Smooth muscle cell (in vitro differentiated cells): ENCODE measurements around the gene ZBTB16. TPM values are rescaled to one million over a fixed set of nuclear protein-coding genes. Genes with fewer than 3 reads are reported as not detected.

Experiments
- DNase-seq: peaks from one replicate; lab custom pipeline; 2025; ENCODE audit not compliant: unreplicated experiment; lab: John Stamatoyannopoulos, UW
- H2AFZ ChIP-seq: fragments of 200-600 bp; sonication (generic); 2 replicates; pipeline ENCODE4 v1.6.0; 2016; ENCODE audit warnings: antibody characterized with exemption, low read depth, mild to moderate bottlenecking
- H3F3A ChIP-seq: fragments of 200-600 bp; sonication (generic); 2 replicates; pipeline ENCODE4 v1.6.0; 2017; ENCODE audit warnings: antibody characterized with exemption, low read depth
- H3K27ac ChIP-seq: fragments of 200-600 bp; sonication (generic); 2 replicates; pipeline ENCODE4 v1.5.1; 2016; ENCODE audit warnings: low read depth, mild to moderate bottlenecking
- H3K27me3 ChIP-seq: fragments of 200-600 bp; sonication (generic); 2 replicates; pipeline ENCODE4 v1.6.1; 2016; ENCODE audit warnings: low read depth, mild to moderate bottlenecking
- H3K36me3 ChIP-seq: fragments of 200-600 bp; sonication (generic); 2 replicates; pipeline ENCODE4 v1.5.1; 2016; ENCODE audit warnings: low read depth
- H3K4me1 ChIP-seq: fragments of 200-600 bp; sonication (generic); 2 replicates; pipeline ENCODE4 v1.5.1; 2016; ENCODE audit warnings: low read depth
- H3K4me2 ChIP-seq: fragments of 200-600 bp; sonication (generic); 2 replicates; pipeline ENCODE4 v1.6.0; 2016; ENCODE audit warnings: mild to moderate bottlenecking
- H3K4me3 ChIP-seq: fragments of 200-600 bp; sonication (generic); 2 replicates; pipeline ENCODE4 v1.5.1; 2016; ENCODE audit warnings: mild to moderate bottlenecking
- H3K79me2 ChIP-seq: fragments of 200-600 bp; sonication (generic); 2 replicates; pipeline ENCODE4 v1.6.0; 2016; ENCODE audit warnings: low read depth, mild to moderate bottlenecking
- H3K9ac ChIP-seq: fragments of 200-600 bp; sonication (generic); 2 replicates; pipeline ENCODE4 v1.6.0; 2016; ENCODE audit warnings: low read depth
- H3K9me3 ChIP-seq: fragments of 200-600 bp; sonication (generic); replicated peaks from 2 replicates; pipeline ENCODE4 v1.5.1; 2016; ENCODE audit warnings: low read depth
- H4K20me1 ChIP-seq: fragments of 200-600 bp; sonication (generic); 2 replicates; pipeline ENCODE4 v1.6.0; 2016; ENCODE audit warnings: low read depth
- WGBS: methylation state at CpG from one replicate; pipeline ENCODE4 v1.1.7; 2016; ENCODE audit warnings: low lambda C conversion rate; 5-methylcytosine and 5-hydroxymethylcytosine counted together
- polyA plus RNA-seq: library from polyadenylated mRNA; unstranded; fragments of >200 nt; fragmentation: Nextera tagmentation; extraction: Ambion mirVana; gene quantifications from 2 replicates; pipeline ENCODE4 v1.2.1, GENCODE V29; 2016
- total RNA-seq: library from RNA; depleted of rRNA; stranded (reverse); fragments of >200 nt; gene quantifications from 2 replicates; pipeline ENCODE4 v1.2.3, GENCODE V29; 2014
- TF ChIP-seq, protein P1 (sequence below): fragments of 200-600 bp; sonication (generic); IDR thresholded peaks from 2 replicates; pipeline ENCODE4 v1.5.1; 2017; ENCODE audit warnings: borderline replicate concordance, mild to moderate bottlenecking, antibody characterized with exemption; ENCODE audit not compliant: insufficient read depth, poor library complexity, severe bottlenecking

Gene ZBTB16
- total and polyA plus RNA-seq, 2 experiments from 2014 or later, result not detected

DNA sequence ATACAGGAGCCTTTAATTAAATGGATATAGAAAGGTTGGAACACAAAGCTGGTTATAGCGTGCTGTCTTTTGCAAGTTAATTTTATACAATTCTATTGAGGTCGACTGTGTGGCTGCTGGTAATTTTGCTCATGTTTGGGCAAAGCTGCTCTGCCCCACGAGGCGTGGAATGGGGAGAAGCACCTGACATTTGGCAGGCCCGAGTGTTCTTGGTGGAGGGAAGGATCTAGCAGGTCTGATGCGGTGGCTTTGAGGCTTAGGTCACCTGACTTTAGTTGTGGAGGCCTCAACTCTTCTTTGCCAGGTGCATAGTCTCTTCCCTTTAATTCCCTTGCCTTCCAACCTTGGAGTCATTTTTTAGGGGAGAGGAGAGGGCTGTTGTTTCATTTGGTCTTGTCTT lies 97.3 kb downstream of the ZBTB16 start:
- Histone ChIP-seq H3K4me3 (no peak overlapping the region), H3K27ac (no peak overlapping the region), H3K36me3 (no peaks in the 10 kb centered on the region), H3F3A (no peaks in the 10 kb centered on the region), H3K79me2 (no peaks in the 10 kb centered on the region), H2AFZ (no peak overlapping the region), H3K4me2 (no peak overlapping the region), H3K27me3 (no peaks in the 10 kb centered on the region), H3K9me3 (no peaks in the 10 kb centered on the region), H4K20me1 (no peaks in the 10 kb centered on the region), H3K4me1 (peaks cover 15% of the 10 kb centered on the region), H3K9ac (no peak overlapping the region)
- no peak for DNase-seq
- WGBS, result 88% methylated on average over 6 of the region's 6 CpGs
- TF ChIP-seq, protein P1, sequence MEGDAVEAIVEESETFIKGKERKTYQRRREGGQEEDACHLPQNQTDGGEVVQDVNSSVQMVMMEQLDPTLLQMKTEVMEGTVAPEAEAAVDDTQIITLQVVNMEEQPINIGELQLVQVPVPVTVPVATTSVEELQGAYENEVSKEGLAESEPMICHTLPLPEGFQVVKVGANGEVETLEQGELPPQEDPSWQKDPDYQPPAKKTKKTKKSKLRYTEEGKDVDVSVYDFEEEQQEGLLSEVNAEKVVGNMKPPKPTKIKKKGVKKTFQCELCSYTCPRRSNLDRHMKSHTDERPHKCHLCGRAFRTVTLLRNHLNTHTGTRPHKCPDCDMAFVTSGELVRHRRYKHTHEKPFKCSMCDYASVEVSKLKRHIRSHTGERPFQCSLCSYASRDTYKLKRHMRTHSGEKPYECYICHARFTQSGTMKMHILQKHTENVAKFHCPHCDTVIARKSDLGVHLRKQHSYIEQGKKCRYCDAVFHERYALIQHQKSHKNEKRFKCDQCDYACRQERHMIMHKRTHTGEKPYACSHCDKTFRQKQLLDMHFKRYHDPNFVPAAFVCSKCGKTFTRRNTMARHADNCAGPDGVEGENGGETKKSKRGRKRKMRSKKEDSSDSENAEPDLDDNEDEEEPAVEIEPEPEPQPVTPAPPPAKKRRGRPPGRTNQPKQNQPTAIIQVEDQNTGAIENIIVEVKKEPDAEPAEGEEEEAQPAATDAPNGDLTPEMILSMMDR, result no peak

DNA sequence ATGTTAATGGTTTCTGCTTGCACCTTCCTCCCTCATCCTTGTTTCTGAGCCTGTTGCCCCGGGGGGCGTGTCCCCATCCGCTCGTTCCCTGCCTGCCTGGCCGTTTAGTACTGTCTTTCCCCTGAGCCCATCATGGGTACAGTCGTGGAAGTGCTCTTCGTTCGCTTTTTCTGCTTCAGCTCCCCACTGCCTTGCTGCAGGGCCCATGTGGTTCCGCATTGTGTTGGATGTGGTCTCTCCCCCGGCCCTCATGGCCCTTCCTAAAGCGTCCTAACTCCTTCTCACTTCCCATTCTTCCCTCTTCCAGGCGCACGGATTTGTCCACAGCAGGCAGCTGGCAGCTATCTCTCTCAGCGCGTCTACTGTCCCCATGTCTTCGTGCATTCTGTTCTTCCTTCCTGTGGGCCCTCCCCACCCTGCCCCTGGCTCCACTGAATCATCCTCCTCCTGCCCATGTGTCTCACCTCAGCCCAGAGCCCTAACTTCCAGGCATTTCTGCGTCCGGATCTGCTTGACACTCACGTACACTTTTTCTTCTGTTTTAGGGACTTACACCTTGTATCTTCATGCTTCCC lies 98.1 kb downstream of the ZBTB16 start:
- H3K27ac ChIP-seq, result no peak overlapping the region
- H3K79me2 ChIP-seq, result no peaks in the 10 kb centered on the region
- no peaks in the 10 kb centered on the region for H3K27me3 ChIP-seq
- TF ChIP-seq, protein P1, result no peak
- no peak overlapping the region for H2AFZ ChIP-seq
- peaks cover 17% of the 10 kb centered on the region for H3K4me1 ChIP-seq
- no peaks in the 10 kb centered on the region for H3F3A ChIP-seq
- no peaks in the 10 kb centered on the region for H4K20me1 ChIP-seq
- no peak for DNase-seq
- H3K9me3 ChIP-seq, result no peaks in the 10 kb centered on the region
- no peaks in the 10 kb centered on the region for H3K36me3 ChIP-seq
- H3K4me3 ChIP-seq, result no peak overlapping the region
- no peak overlapping the region for H3K9ac ChIP-seq
- H3K4me2 ChIP-seq, result no peak overlapping the region
- WGBS, result 80% methylated on average over 19 of the region's 19 CpGs

DNA sequence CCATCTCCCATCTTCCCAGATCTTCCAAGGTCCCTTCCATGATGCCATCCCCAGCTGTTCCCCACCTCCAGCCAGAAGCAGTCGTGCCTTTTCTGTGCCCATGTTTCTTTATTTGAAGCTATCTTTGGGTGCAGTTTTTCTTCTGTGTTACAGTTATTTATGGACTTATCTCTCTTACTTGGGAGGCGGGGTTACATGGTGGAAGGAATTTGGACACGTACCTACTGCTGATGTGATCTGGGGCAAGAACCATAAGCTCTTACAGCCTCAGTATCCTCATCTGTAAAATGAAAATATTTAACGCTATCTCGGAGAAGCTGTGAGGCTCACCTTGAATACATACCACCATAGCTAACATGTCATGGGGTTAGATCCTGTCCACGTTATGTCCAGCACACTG lies 98.9 kb downstream of the ZBTB16 start:
- Histone ChIP-seq H3K4me1 (peaks cover 21% of the 10 kb centered on the region), H4K20me1 (no peaks in the 10 kb centered on the region), H3F3A (no peaks in the 10 kb centered on the region), H3K9me3 (no peaks in the 10 kb centered on the region), H3K9ac (no peak overlapping the region), H3K36me3 (no peaks in the 10 kb centered on the region), H3K27ac (no peak overlapping the region), H3K4me3 (no peak overlapping the region), H3K4me2 (no peak overlapping the region), H3K27me3 (no peaks in the 10 kb centered on the region), H2AFZ (no peak overlapping the region), H3K79me2 (no peaks in the 10 kb centered on the region)
- WGBS, result 94% methylated on average over 6 of the region's 6 CpGs
- TF ChIP-seq, protein P1, result no peak
- no peak for DNase-seq

DNA sequence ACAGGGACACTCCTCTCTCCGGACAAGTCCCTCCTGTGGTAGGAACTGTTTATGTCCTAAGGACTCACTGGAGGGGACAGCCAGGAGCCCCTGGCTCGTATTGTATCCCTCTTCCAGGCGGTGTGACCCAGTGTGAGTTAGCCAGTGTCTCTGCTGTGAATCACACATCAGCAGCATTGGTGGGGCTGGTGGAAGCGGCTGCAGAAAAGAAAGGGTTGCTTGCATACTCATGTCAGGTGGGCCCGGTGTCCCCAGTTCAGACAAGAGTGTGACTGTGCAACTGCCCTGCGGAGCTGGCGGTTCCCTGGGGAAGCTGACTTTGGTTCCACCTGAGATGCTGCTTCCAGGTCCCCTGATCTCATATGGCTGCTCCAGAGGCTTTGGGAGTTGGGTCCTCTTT lies 99.4 kb downstream of the ZBTB16 start:
- TF ChIP-seq, protein P1, result no peak
- 94% methylated on average over 7 of the region's 7 CpGs for WGBS
- no peaks in the 10 kb centered on the region for H3K27me3 ChIP-seq
- H3K9ac ChIP-seq, result no peak overlapping the region
- no peaks in the 10 kb centered on the region for H3K36me3 ChIP-seq
- H3K4me3 ChIP-seq, result no peak overlapping the region
- H3K27ac ChIP-seq, result no peak overlapping the region
- H3F3A ChIP-seq, result no peaks in the 10 kb centered on the region
- no peaks in the 10 kb centered on the region for H4K20me1 ChIP-seq
- peaks cover 22% of the 10 kb centered on the region for H3K4me1 ChIP-seq
- no peak overlapping the region for H3K4me2 ChIP-seq
- DNase-seq, result no peak
- H3K9me3 ChIP-seq, result no peaks in the 10 kb centered on the region
- H3K79me2 ChIP-seq, result no peaks in the 10 kb centered on the region
- no peak overlapping the region for H2AFZ ChIP-seq
